ENCODE results near the gene PPA2.

The PPA2 gene

DNA sequence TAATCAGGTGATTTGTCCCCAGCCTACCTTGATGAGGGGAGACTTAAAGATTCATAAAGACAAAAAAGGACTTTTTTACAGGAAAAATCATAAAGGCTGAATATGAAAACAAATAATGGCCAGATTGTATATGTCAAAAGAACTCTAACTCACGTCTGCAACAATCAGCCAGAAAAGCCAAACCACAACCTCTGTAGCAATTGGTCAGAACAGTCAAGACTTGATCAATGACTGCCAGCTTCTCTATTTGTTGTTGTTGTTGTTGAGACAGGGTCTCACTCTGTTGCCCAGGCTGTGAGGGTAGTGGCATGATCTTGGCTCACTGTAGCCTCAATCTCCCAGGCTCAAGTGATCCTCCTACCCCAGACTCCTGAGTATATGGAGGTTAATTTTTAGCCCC is 35.9 kb upstream of the PPA2 start:
- H3K36me3 ChIP-seq (ENCODE audit: control insufficient read depth, low read length), result no peaks in the 10 kb centered on the region
- H3K27me3 ChIP-seq (ENCODE audit: control insufficient read depth, low read length), result no peaks in the 10 kb centered on the region
- no peaks in the 10 kb centered on the region for H4K20me1 ChIP-seq (ENCODE audit: control insufficient read depth, insufficient read depth, low read depth, low read length)
- no peaks in the 10 kb centered on the region for H3K79me2 ChIP-seq (ENCODE audit: control insufficient read depth, low read length)
- no peak overlapping the region for H3K27ac ChIP-seq (ENCODE audit: low read depth, low read length)
- H3K4me3 ChIP-seq (ENCODE audit: low read length), result no peak overlapping the region
- H3K9me3 ChIP-seq (ENCODE audit: control insufficient read depth, insufficient read depth, low read length), result no peaks in the 10 kb centered on the region
- H3F3A ChIP-seq (ENCODE audit: control insufficient read depth, insufficient read depth), result no peaks in the 10 kb centered on the region
- peaks cover 10% of the 10 kb centered on the region for H3K4me1 ChIP-seq (ENCODE audit: control insufficient read depth, low read length)
- no peak for TF ChIP-seq EZH2phosphoT487 (IDR thresholded peaks at IDR 0.05; ENCODE audit: borderline replicate concordance, low read length)
- TF ChIP-seq, protein P1, sequence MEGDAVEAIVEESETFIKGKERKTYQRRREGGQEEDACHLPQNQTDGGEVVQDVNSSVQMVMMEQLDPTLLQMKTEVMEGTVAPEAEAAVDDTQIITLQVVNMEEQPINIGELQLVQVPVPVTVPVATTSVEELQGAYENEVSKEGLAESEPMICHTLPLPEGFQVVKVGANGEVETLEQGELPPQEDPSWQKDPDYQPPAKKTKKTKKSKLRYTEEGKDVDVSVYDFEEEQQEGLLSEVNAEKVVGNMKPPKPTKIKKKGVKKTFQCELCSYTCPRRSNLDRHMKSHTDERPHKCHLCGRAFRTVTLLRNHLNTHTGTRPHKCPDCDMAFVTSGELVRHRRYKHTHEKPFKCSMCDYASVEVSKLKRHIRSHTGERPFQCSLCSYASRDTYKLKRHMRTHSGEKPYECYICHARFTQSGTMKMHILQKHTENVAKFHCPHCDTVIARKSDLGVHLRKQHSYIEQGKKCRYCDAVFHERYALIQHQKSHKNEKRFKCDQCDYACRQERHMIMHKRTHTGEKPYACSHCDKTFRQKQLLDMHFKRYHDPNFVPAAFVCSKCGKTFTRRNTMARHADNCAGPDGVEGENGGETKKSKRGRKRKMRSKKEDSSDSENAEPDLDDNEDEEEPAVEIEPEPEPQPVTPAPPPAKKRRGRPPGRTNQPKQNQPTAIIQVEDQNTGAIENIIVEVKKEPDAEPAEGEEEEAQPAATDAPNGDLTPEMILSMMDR (IDR thresholded peaks at IDR 0.05; ENCODE audit: low read depth, low read length, poor library complexity, severe bottlenecking), result no peak
- H3K4me2 ChIP-seq (ENCODE audit: low read length), result no peak overlapping the region
- no peaks in the 10 kb centered on the region for H3K9me2 ChIP-seq (replicated peaks; ENCODE audit: control insufficient read depth, low read length)

DNA sequence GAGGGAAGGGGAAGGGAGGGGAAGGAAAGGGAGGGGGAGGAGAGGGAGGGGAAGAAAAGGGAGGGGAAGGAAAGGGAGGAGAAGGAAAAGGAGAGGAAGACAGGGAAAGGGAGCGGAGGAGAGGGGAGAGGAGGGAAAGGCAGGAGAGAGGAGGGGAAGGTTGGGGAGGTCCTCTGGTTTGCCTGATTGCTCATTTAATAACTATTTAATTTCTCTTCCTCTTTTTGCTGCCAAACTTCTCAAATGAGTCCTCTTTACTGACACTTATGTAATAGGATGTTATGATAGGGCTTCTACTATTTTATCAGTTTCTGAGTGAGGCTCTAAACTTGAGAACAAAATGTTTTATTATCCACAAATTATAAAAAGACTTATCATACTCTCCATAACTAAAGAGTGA is 35.4 kb upstream of the PPA2 start:
- Histone ChIP-seq H4K20me1 (ENCODE audit: control insufficient read depth, insufficient read depth, low read depth, low read length) (no peaks in the 10 kb centered on the region), H3K4me3 (ENCODE audit: low read length) (no peak overlapping the region), H3K36me3 (ENCODE audit: control insufficient read depth, low read length) (no peaks in the 10 kb centered on the region), H3F3A (ENCODE audit: control insufficient read depth, insufficient read depth) (no peaks in the 10 kb centered on the region), H3K4me2 (ENCODE audit: low read length) (no peak overlapping the region), H3K27me3 (ENCODE audit: control insufficient read depth, low read length) (no peaks in the 10 kb centered on the region), H3K27ac (ENCODE audit: low read depth, low read length) (no peak overlapping the region), H3K9me3 (ENCODE audit: control insufficient read depth, insufficient read depth, low read length) (no peaks in the 10 kb centered on the region), H3K79me2 (ENCODE audit: control insufficient read depth, low read length) (no peaks in the 10 kb centered on the region), H3K9me2 (replicated peaks; ENCODE audit: control insufficient read depth, low read length) (no peaks in the 10 kb centered on the region), H3K4me1 (ENCODE audit: control insufficient read depth, low read length) (peaks cover 10% of the 10 kb centered on the region)
- TF ChIP-seq, protein P1 (IDR thresholded peaks at IDR 0.05; ENCODE audit: low read depth, low read length, poor library complexity, severe bottlenecking), result no peak
- TF ChIP-seq EZH2phosphoT487 (IDR thresholded peaks at IDR 0.05; ENCODE audit: borderline replicate concordance, low read length), result no peak

DNA sequence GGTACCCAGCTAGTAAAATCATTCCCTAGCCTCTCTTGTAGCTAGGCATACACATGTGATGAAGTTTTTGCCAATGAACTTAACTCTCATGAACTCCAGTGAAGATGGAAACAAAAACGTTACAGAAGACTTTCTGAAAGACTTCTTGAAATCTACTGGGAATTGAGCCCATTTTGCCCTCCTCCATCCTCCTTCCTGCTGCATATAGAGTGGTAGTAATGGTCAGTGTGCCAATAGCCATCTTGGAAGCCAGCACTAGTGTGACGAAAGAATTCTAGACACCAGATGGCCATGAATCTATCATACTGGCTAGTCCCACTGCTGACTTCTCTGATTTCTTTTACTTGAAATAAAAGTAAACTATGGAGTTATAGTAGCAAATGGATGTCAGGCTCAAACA is 30.9 kb upstream of the PPA2 start:
- no peaks in the 10 kb centered on the region for H3K9me2 ChIP-seq (replicated peaks; ENCODE audit: control insufficient read depth, low read length)
- no peak overlapping the region for H3K27ac ChIP-seq (ENCODE audit: low read depth, low read length)
- no peaks in the 10 kb centered on the region for H3K79me2 ChIP-seq (ENCODE audit: control insufficient read depth, low read length)
- no peaks in the 10 kb centered on the region for H4K20me1 ChIP-seq (ENCODE audit: control insufficient read depth, insufficient read depth, low read depth, low read length)
- no peaks in the 10 kb centered on the region for H3K36me3 ChIP-seq (ENCODE audit: control insufficient read depth, low read length)
- no peak overlapping the region for H3K4me3 ChIP-seq (ENCODE audit: low read length)
- no peak overlapping the region for H3K4me2 ChIP-seq (ENCODE audit: low read length)
- no peaks in the 10 kb centered on the region for H3F3A ChIP-seq (ENCODE audit: control insufficient read depth, insufficient read depth)
- no peaks in the 10 kb centered on the region for H3K27me3 ChIP-seq (ENCODE audit: control insufficient read depth, low read length)
- TF ChIP-seq, protein P1 (IDR thresholded peaks at IDR 0.05; ENCODE audit: low read depth, low read length, poor library complexity, severe bottlenecking), result no peak
- TF ChIP-seq EZH2phosphoT487 (IDR thresholded peaks at IDR 0.05; ENCODE audit: borderline replicate concordance, low read length), result no peak
- peaks cover 9% of the 10 kb centered on the region for H3K4me1 ChIP-seq (ENCODE audit: control insufficient read depth, low read length)
- no peaks in the 10 kb centered on the region for H3K9me3 ChIP-seq (ENCODE audit: control insufficient read depth, insufficient read depth, low read length)

DNA sequence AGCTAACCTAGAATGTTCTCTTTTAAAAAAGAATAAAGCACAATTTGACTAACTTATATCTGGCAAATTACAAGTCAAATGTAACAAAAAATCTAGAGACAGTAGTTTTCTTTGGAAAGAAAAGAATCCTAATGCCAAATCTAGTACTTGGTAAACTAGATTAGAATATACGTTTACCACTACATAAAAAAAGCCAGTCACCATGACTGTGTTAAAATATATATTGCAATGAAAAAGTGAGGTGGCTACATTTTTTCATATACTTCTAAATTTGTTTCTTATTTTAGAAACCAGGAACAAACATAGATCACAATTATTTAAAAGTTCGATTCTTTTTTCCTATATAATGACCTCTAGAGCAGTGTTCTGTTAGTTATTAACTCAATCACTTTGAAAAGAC is 29.6 kb upstream of the PPA2 start:
- no peaks in the 10 kb centered on the region for H3K9me3 ChIP-seq (ENCODE audit: control insufficient read depth, insufficient read depth, low read length)
- H3K27me3 ChIP-seq (ENCODE audit: control insufficient read depth, low read length), result no peaks in the 10 kb centered on the region
- H3F3A ChIP-seq (ENCODE audit: control insufficient read depth, insufficient read depth), result no peaks in the 10 kb centered on the region
- H3K4me1 ChIP-seq (ENCODE audit: control insufficient read depth, low read length), result no peaks in the 10 kb centered on the region
- no peaks in the 10 kb centered on the region for H4K20me1 ChIP-seq (ENCODE audit: control insufficient read depth, insufficient read depth, low read depth, low read length)
- no peaks in the 10 kb centered on the region for H3K79me2 ChIP-seq (ENCODE audit: control insufficient read depth, low read length)
- TF ChIP-seq EZH2phosphoT487 (IDR thresholded peaks at IDR 0.05; ENCODE audit: borderline replicate concordance, low read length), result no peak
- TF ChIP-seq, protein P1 (IDR thresholded peaks at IDR 0.05; ENCODE audit: low read depth, low read length, poor library complexity, severe bottlenecking), result no peak
- H3K9me2 ChIP-seq (replicated peaks; ENCODE audit: control insufficient read depth, low read length), result no peaks in the 10 kb centered on the region
- no peak overlapping the region for H3K4me2 ChIP-seq (ENCODE audit: low read length)
- H3K36me3 ChIP-seq (ENCODE audit: control insufficient read depth, low read length), result no peaks in the 10 kb centered on the region
- no peak overlapping the region for H3K27ac ChIP-seq (ENCODE audit: low read depth, low read length)
- H3K4me3 ChIP-seq (ENCODE audit: low read length), result no peak overlapping the region

All from DOHH2 (cell line).